ENCODE results near the gene RAB3C. TPM values are rescaled to one million over a fixed set of nuclear protein-coding genes. Genes with fewer than 3 reads are reported as not detected.

Gene RAB3C
- total RNA-seq, 1 donor from 2014 or later = 2.5 TPM

DNA sequence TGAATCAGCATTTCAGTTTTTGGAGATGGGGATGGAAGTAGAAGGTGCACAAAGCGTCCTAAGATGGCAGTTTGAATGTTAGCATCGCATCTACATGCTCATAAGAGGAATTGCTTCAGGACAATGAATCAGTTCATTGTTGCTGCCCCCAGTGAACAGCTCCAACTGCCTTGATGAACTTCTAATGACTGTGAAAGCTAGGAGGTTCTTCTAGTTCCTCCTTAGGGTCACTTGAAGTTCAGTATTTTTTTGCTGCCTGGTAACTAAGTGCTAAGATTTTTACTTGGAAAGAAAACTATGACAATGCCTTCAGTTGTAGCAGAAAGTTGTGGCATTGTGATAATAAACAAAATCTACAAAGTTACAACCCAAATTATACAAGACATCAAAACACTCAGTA lies 271.6 kb downstream of the RAB3C start:
- H3K27me3 ChIP-seq = no peaks in the 10 kb centered on the region
- no peaks in the 10 kb centered on the region for H3K36me3 ChIP-seq
- TF ChIP-seq, protein P1, sequence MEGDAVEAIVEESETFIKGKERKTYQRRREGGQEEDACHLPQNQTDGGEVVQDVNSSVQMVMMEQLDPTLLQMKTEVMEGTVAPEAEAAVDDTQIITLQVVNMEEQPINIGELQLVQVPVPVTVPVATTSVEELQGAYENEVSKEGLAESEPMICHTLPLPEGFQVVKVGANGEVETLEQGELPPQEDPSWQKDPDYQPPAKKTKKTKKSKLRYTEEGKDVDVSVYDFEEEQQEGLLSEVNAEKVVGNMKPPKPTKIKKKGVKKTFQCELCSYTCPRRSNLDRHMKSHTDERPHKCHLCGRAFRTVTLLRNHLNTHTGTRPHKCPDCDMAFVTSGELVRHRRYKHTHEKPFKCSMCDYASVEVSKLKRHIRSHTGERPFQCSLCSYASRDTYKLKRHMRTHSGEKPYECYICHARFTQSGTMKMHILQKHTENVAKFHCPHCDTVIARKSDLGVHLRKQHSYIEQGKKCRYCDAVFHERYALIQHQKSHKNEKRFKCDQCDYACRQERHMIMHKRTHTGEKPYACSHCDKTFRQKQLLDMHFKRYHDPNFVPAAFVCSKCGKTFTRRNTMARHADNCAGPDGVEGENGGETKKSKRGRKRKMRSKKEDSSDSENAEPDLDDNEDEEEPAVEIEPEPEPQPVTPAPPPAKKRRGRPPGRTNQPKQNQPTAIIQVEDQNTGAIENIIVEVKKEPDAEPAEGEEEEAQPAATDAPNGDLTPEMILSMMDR (IDR thresholded peaks at IDR 0.05) = no peak
- TF ChIP-seq POLR2AphosphoS5 (IDR thresholded peaks at IDR 0.05; ENCODE audit: insufficient read depth in 1 of 2, low read depth in 1 of 2) = no peak
- no peak for TF ChIP-seq POLR2A (IDR thresholded peaks at IDR 0.05)
- H3K4me1 ChIP-seq = no peaks in the 10 kb centered on the region
- DNase-seq (ENCODE audit: extremely low spot score in 2 of 2) = no peak
- no peak overlapping the region for H3K27ac ChIP-seq
- intact Hi-C loops (cut with DNase I) = loop anchor here (10.0 kb wide), 1 partner anchor 360 kb away; the partner anchor contains the start of gene GAPT
- no peaks in the 10 kb centered on the region for H3K9me3 ChIP-seq
- H3K4me3 ChIP-seq = no peak overlapping the region

DNA sequence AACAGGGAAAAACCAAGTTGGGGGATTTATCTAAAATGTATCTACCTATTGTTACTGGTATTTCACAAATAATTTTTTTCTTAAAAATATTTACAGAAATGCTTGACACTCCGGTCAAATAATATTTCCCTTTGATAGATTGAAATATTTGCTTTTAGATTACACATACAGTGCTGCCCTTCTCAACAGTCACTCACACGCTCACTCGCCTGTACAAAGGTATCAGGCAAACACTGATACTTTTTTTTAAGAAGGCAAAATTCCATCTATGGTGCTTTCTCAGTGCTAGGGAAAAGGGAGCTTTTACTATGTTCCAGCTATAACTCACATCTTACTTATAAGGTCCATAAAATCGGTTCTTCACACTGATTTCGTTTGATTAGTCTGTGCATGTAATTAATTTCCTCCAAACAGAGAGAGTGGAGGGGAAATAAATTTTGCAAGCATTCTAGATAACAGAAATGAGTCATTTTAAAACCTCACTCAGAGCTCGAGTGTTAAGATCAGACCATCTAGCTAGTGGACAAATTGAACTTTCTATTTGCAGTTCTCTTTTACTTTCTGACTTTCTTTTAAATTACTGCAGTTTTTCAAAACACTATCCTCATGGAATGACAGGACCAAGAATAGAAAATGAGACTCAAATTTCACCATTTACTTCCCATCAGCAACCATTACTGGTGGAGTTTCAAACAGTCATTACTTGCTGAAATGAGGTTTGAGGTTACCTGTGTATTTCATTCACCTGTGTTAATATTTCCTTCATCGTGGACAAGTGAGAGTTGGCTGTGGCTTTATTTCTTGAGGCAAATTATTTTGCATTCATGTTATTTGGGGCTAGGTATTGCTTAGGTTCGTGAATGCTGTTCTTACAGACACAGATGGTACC lies 273.2 kb downstream of the RAB3C start:
- no peak for DNase-seq (ENCODE audit: extremely low spot score in 2 of 2)
- TF ChIP-seq POLR2A (IDR thresholded peaks at IDR 0.05) = no peak
- TF ChIP-seq POLR2AphosphoS5 (IDR thresholded peaks at IDR 0.05; ENCODE audit: insufficient read depth in 1 of 2, low read depth in 1 of 2) = no peak
- TF ChIP-seq, protein P1 (IDR thresholded peaks at IDR 0.05) = no peak
- H3K4me1 ChIP-seq = no peaks in the 10 kb centered on the region
- no peaks in the 10 kb centered on the region for H3K27me3 ChIP-seq
- no peaks in the 10 kb centered on the region for H3K36me3 ChIP-seq
- no peak overlapping the region for H3K27ac ChIP-seq
- H3K4me3 ChIP-seq = no peak overlapping the region
- intact Hi-C loops (cut with DNase I) = loop anchor here (10.0 kb wide), 1 partner anchor 361 kb away; the partner anchor contains the start of gene GAPT
- H3K9me3 ChIP-seq = no peaks in the 10 kb centered on the region

DNA sequence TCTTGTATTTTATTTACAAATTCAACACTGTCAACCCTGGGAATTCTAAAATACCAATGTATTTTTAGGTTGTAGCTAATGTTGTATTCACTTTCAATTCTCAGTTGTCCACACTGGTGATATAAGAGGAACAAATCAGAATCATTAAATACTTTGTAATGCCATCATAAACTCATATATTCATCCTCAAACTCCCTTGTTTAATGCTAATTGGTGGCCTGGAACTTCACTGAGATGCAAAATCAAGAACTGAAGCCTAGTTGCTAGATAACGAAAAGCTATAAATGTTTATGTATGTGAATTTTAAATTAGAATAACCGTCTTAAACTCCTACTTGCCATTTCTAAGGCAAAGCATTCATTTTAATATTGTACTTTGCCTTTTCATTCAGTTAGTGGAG lies 274.7 kb downstream of the RAB3C start:
- intact Hi-C loops (cut with DNase I) = loop anchor here (10.0 kb wide), 1 partner anchor 363 kb away; the partner anchor contains the start of gene GAPT
- Histone ChIP-seq H3K4me1 (no peaks in the 10 kb centered on the region), H3K27me3 (no peaks in the 10 kb centered on the region), H3K9me3 (no peaks in the 10 kb centered on the region), H3K36me3 (no peaks in the 10 kb centered on the region), H3K4me3 (no peak overlapping the region), H3K27ac (no peak overlapping the region)
- DNase-seq (ENCODE audit: extremely low spot score in 2 of 2) = no peak
- TF ChIP-seq POLR2A (IDR thresholded peaks at IDR 0.05) = no peak
- TF ChIP-seq, protein P1 (IDR thresholded peaks at IDR 0.05) = no peak
- no peak for TF ChIP-seq POLR2AphosphoS5 (IDR thresholded peaks at IDR 0.05; ENCODE audit: insufficient read depth in 1 of 2, low read depth in 1 of 2)

DNA sequence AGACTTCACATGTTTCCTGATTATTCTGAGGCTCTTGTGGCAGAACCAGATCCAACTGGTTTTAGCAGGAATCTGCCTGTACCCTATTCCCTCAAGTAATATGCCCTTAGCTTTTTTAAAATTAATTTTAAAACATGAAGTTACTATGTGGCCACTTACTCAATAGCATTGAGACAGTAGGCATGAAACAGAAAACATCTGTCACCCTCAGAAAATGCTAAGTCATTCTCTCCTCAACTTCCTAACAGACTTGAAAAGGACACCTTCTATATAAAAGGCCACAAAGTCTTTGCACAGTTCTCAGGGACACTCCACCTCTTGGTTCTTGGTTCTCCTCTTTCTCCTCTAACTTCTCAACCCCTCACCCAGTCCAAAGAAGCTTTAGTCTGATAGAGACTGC lies 277.8 kb downstream of the RAB3C start:
- Histone ChIP-seq H3K27ac (no peak overlapping the region), H3K9me3 (no peaks in the 10 kb centered on the region), H3K4me1 (no peaks in the 10 kb centered on the region), H3K27me3 (no peaks in the 10 kb centered on the region), H3K36me3 (no peaks in the 10 kb centered on the region), H3K4me3 (no peak overlapping the region)
- TF ChIP-seq POLR2A (IDR thresholded peaks at IDR 0.05) (no peak), POLR2AphosphoS5 (IDR thresholded peaks at IDR 0.05; ENCODE audit: insufficient read depth in 1 of 2, low read depth in 1 of 2) (no peak)
- TF ChIP-seq, protein P1 (IDR thresholded peaks at IDR 0.05) = no peak
- no peak for DNase-seq (ENCODE audit: extremely low spot score in 2 of 2)
- intact Hi-C loops (cut with DNase I) = no loop called here

DNA sequence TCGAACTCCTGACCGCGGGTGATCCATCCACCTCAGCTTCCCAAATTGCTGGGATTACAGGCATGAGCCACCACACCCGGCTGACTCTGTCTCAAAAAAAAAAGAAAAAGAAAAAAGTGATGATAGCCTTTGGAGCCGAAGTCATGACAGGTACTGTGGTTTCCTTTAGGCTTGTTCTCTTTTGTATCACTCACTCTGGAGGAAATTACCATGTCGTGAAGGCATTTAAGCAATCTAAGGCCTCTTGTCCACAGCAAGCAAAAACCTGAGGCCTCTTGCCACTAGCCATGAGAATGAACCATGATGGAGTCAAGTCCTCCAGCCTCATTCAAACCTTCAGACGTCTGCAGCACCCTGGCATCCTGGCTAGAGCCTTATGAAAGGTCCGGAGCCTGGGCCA lies 286.1 kb downstream of the RAB3C start:
- Histone ChIP-seq H3K36me3 (no peaks in the 10 kb centered on the region), H3K4me3 (no peak overlapping the region), H3K27me3 (no peaks in the 10 kb centered on the region), H3K9me3 (no peaks in the 10 kb centered on the region), H3K27ac (no peak overlapping the region), H3K4me1 (no peaks in the 10 kb centered on the region)
- DNase-seq (ENCODE audit: extremely low spot score in 2 of 2) = no peak
- TF ChIP-seq, protein P1 (IDR thresholded peaks at IDR 0.05) = no peak
- TF ChIP-seq POLR2A (IDR thresholded peaks at IDR 0.05) (no peak), POLR2AphosphoS5 (IDR thresholded peaks at IDR 0.05; ENCODE audit: insufficient read depth in 1 of 2, low read depth in 1 of 2) (no peak)
- intact Hi-C loops (cut with DNase I) = no loop called here

Data from vagina (tissue), 2 donors.